Activated naive CD4-positive, alpha-beta T cell treated with anti-CD3 and anti-CD28 coated beads, Interleukin-2, amount 50 U/mL, for 16 hours (primary cell): ENCODE results near the gene TAF8.
A peak's percentile ranks its signal among the peaks of the same experiment; 100 is the strongest.

Source experiments
- DNase-seq: peaks from one replicate; pipeline ENCODE4 v3.0.0-alpha.2; 2020

Gene TAF8

GRCh38 chr6:42100029-42100901 is 49.9 kb downstream of the TAF8 start:
- DNase-seq = no peak

DNA sequence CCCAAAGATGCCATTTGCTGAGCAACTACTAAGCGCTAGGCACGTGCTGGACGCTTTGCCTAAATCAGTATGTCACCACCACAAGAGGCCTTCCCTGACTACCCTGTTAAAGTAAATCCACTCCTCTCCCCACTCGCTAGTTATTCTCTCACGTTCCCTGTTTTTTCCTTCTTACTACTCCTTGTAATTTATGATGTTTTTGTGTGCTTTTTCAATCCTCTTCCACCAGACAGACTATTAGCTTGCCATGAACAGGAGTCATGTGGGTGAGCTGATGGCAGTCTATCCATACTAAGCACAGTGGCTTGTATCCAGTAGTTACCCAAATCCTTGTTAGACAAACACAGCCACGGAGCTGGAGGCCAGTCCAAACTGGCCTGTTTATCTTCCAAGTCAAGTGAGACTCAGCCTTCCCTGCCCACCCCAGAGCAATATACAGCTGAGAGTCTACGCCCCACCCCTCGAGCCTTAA is 50.9 kb downstream of the TAF8 start:
- no peak for DNase-seq

DNA sequence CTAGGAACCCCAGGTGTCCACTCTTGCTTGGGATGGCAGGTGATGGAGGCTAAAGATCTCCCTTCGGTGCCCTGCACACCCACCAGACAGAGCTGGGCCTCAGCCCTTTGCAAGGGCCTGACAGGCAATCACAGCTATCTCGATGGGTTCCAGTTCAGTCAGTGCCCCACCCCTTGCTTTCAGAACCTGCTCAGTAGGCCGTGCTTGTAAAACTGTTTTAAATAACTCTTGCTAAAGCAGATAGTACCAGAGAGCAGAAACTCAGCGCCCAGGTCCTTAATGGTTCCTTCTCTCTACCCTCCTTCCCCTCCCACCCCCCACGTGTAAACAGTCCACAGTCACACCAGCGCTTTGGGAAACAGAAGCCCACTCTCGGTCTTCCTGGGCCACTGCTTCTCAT is 52.9 kb downstream of the TAF8 start:
- DNase-seq = no peak

- DNase-seq = no peak
These were observed 53.4 kb downstream of the TAF8 start for GRCh38 chr6:42103753-42104094.

DNA sequence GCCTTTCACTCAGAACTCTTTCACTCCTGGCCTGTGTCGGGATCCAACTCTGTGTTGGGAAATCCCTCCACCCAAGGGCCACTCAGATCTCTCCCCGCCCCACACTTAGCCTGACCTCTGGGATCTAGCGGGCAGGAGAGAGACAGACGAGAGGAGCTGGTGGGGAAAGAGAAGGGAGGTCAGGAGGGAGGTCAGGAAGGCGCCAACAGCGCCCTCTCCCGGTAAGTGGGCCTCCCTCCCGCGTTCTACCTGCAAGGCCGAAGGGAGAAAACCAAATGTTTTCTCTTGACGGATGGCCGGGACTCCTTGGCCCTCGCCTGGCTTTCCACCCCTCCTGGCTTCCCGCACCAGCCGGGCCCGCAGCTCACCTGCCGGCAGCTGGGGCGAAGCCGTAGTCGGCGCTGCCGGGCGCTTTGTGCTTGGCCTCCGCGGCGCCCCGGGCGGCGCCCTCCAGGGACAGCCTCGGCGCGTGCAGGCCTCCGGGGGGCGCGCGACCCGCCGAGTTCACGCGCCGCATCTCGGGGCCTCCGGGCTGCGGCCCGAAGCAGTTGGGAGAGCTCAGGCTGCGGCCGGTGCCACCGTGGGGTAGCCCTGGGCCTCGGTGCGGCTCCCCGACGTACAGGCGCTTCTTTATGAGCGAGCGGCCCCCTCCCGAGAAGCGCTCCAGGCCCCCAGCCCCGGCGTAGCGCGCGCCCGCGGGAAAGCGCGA is 53.9 kb downstream of the TAF8 start:
- peak; percentile 76 for DNase-seq

DNA sequence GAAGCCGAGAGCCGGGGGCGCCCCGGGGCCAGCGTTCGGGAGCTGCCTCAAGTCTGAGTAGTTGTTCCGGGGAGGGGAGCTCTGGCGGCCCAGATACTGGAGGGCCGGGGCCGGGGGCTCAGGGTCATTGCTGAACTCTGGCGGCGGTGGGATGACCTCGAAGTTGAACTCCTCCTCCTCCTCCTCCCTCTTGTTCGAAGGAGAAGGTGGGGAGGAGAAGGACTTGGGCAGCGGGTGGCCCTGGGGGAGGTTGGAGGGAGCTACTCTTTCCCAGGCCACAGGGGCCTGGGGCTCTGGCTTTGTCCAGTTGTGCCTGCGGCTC is 54.4 kb downstream of the TAF8 start:
- DNase-seq = no peak

DNA sequence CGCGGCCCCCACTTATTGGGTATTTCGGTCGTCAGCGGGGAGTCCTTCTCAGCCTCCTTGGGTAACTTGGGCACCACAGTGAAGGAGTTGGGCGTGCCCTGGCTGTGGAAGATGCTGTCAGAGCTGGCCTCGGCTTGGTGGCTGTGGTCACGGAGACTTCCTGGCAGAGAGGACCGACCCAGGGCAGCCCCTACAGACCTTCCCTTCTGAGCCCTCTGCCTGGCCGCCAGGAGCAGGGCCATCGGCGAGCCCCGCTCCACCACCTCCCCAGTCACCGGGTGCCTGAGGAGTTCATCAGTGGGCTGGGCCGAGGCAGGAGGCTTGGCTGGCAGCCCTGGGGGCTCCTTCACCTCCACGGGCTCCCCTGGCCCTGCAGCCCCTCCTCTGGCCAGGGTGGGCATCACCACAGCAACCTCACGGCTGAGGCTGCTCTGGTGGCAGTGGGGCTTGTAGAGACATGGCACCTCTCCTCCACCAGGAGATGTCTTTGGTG is 54.9 kb downstream of the TAF8 start:
- DNase-seq = no peak

GRCh38 chr6:42105709-42106108 is 55.4 kb downstream of the TAF8 start:
- DNase-seq = no peak

- DNase-seq = no peak
These were observed 56.0 kb downstream of the TAF8 start for GRCh38 chr6:42106112-42107023.

GRCh38 chr6:42108071-42108470 is 57.7 kb downstream of the TAF8 start:
- no peak for DNase-seq

DNA sequence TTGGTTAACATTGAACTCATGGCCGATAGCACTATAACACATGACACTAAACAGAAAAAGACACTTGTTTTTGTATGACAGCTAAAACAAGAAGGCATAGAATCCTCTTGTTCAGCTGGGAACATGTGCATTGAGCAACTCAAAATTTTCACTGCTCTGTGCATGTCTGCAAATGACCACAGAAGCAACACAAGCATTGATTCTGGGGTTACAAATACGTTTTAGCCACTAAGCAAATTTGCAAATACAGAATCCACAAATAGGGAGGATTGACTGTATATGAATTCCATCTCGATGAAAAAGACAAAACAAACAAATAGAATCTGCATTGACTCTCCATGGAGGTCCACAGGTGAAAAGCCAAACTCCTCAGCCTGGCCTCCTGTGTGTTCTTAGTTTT is 60.4 kb downstream of the TAF8 start:
- no peak for DNase-seq

GRCh38 chr6:42112351-42112750 is 62.0 kb downstream of the TAF8 start:
- DNase-seq = no peak

DNA sequence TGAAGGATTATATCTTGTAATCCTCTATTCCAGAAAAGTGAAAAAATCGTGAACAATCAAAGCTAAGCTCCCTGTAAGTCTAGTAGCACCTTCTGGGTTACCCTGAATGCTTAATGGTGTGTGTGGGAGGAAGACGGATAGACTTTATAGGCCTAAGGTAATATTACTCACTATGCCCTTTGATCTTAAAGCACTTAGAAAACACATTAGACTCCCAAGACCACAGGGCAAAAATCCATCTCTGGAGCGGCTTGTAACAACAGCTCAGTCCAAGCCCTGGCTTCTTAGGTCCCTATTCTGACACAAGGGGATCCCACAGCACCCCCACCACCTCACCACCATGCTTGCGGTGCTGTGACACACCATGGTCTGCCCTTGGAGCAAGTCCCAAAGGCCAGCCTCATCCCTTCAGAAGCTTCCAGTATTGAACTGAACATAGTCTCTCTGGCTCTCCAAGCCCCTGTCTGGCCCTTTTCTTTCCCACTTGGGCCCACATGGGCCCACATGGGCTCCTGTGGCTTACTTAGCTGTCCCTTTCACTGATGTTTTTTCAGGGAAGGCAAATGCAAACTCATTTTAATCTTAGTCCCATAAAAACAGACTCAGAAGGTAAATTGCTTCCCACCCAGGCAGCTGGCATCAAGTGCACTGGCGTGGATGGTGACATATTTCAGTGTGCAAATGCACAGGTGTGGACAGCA is 63.8 kb downstream of the TAF8 start:
- DNase-seq = no peak

GRCh38 chr6:42117843-42118161 is 67.5 kb downstream of the TAF8 start:
- no peak for DNase-seq

- no peak for DNase-seq
These were observed 68.1 kb downstream of the TAF8 start for GRCh38 chr6:42118162-42119001.

GRCh38 chr6:42120895-42121865 is 70.9 kb downstream of the TAF8 start:
- no peak for DNase-seq

DNA sequence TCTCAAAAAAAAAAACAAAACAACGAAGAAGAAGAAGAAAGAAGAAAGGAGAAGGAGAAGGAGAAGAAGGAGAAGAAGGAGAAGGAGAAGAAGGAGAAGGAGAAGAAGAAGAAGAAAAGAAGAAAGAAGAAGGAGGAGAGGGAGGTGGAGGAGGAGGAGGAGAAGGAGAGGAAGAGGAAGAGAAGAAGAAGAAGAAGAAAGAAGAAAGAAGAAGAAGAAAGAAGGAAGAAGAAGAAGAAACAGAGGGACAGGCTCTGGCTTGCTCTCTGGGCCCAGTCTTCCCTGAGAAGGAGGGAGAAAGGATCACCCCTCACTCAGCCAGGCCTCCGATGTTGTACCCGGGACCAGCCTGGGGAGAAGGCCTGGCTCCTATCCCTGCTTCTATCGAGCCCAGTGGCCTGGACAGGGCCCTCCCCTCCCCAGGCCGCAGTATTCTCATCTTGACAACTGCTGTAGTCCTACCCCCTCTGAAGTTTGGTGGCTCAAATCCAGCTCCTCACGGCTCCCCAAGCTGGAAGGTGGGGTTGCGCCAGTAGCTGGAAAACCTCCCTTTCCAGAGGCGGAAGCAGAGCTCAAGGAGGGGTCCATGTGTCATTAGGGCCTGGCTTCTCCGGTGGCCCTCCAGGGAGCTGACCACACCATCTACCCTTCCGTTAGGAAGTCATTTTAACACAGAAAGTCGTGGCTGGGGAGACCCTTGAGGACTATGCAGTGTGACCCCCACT is 73.2 kb downstream of the TAF8 start:
- no peak for DNase-seq

DNA sequence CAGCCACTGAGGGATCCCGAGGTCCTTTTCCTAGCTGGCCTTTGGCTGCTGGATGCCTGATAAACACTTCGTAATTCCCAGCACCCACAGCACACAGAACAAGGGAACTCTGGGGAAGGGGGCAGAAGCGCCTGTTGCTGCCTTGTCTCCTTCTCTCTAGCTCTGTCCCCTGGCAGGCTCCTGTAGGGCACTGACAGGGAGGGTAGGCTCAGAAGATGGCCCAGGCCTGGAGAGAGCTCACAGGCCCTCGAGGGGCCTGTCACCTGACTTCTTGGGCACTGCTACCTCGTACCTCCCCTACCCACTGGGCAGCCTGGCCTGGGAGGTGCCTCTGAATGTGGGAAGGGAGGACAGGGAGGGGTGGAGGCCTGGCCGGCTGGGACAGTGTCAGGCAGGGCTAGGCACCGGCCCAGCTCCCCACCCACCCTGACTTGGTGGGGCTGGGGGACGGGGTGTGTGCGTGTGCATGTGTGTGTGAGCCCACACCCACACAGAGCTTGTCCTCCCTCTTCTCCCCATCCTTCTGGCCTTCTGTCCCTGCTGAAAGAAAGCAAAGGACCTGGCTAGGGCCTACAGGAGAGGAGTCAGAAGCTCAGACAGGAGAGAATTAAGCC is 74.0 kb downstream of the TAF8 start:
- DNase-seq = no peak

GRCh38 chr6:42125231-42125630 is 74.9 kb downstream of the TAF8 start:
- no peak for DNase-seq
